Neuron (in vitro differentiated cells): ENCODE data around the gene AATK.
A peak's percentile ranks its signal among the peaks of the same experiment; 100 is the strongest.

Experiments used
- H2AFZ ChIP-seq: one replicate; pipeline ENCODE4 v1.6.1; 2013; ENCODE audit warnings: low read depth, mild to moderate bottlenecking, inconsistent platforms, low read length, moderate library complexity
- H3K27me3 ChIP-seq: one replicate; pipeline ENCODE4 v1.6.1; 2013; ENCODE audit warnings: low read length; ENCODE audit not compliant: insufficient read depth
- H3K36me3 ChIP-seq: one replicate; pipeline ENCODE4 v1.6.1; 2013; ENCODE audit warnings: low read length; ENCODE audit not compliant: insufficient read depth
- H3K4me1 ChIP-seq: one replicate; pipeline ENCODE4 v1.6.1; 2013; ENCODE audit warnings: low read length; ENCODE audit not compliant: insufficient read depth
- H3K4me3 ChIP-seq: 2 replicates; pipeline ENCODE4 v1.5.1; 2013; ENCODE audit warnings: mild to moderate bottlenecking, low read length, moderate library complexity
- H3K9me3 ChIP-seq: one replicate; pipeline ENCODE4 v1.6.1; 2013; ENCODE audit warnings: low read length

AATK gene

GRCh38 chr17:81169870-81170309, 3.9 kb upstream of the AATK start:
- Histone ChIP-seq H2AFZ (no peak overlapping the region), H3K4me1 (peaks cover 14% of the 10 kb centered on the region), H3K27me3 (no peaks in the 10 kb centered on the region), H3K9me3 (no peaks in the 10 kb centered on the region), H3K4me3 (no peak overlapping the region), H3K36me3 (no peaks in the 10 kb centered on the region)

GRCh38 chr17:81167638-81168037, 1.6 kb upstream of the AATK start:
- H3K4me1 ChIP-seq, result peaks cover 20% of the 10 kb centered on the region
- no peaks in the 10 kb centered on the region for H3K36me3 ChIP-seq
- H3K4me3 ChIP-seq, result no peak overlapping the region
- H2AFZ ChIP-seq, result no peak overlapping the region
- H3K9me3 ChIP-seq, result no peaks in the 10 kb centered on the region
- no peaks in the 10 kb centered on the region for H3K27me3 ChIP-seq

- Histone ChIP-seq H3K9me3 (no peaks in the 10 kb centered on the region), H3K27me3 (no peaks in the 10 kb centered on the region), H3K4me3 (no peak overlapping the region), H2AFZ (no peak overlapping the region), H3K4me1 (peaks cover 20% of the 10 kb centered on the region), H3K36me3 (no peaks in the 10 kb centered on the region)
Observed at GRCh38 chr17:81167194-81167524, 1.1 kb upstream of the AATK start.

GRCh38 chr17:81165246-81166032, 582 bp downstream of the AATK start, which contains the start of gene PVALEF:
Gene PVALEF (plus strand): TSS chr17:81165507. CDS start chr17:81181227, 15,720 bp downstream.
- Histone ChIP-seq H3K4me3 (peak within 1 kb of the TSS; percentile 50), H3K36me3 (no peaks in the 10 kb centered on the region), H2AFZ (peak within 1 kb of the TSS; percentile 3), H3K4me1 (peaks cover 20% of the 10 kb centered on the region), H3K27me3 (no peaks in the 10 kb centered on the region), H3K9me3 (no peaks in the 10 kb centered on the region)

- Histone ChIP-seq H3K4me3 (peak overlapping the region; percentile 50), H2AFZ (no peak overlapping the region), H3K4me1 (peaks cover 20% of the 10 kb centered on the region), H3K27me3 (no peaks in the 10 kb centered on the region), H3K36me3 (no peaks in the 10 kb centered on the region), H3K9me3 (no peaks in the 10 kb centered on the region)
Observed at GRCh38 chr17:81164371-81165245, 1.4 kb downstream of the AATK start.

- Histone ChIP-seq H2AFZ (no peak overlapping the region), H3K4me3 (no peak overlapping the region), H3K36me3 (no peaks in the 10 kb centered on the region), H3K27me3 (no peaks in the 10 kb centered on the region), H3K4me1 (peaks cover 20% of the 10 kb centered on the region), H3K9me3 (no peaks in the 10 kb centered on the region)
Observed at GRCh38 chr17:81163703-81164370, 2.2 kb downstream of the AATK start.

- peaks cover 20% of the 10 kb centered on the region for H3K4me1 ChIP-seq
- no peak overlapping the region for H3K4me3 ChIP-seq
- H3K36me3 ChIP-seq, result no peaks in the 10 kb centered on the region
- no peaks in the 10 kb centered on the region for H3K27me3 ChIP-seq
- no peak overlapping the region for H2AFZ ChIP-seq
- no peaks in the 10 kb centered on the region for H3K9me3 ChIP-seq
Observed at GRCh38 chr17:81163051-81163695, 2.8 kb downstream of the AATK start.

GRCh38 chr17:81162491-81162890, 3.5 kb downstream of the AATK start:
- H3K36me3 ChIP-seq, result no peaks in the 10 kb centered on the region
- peaks cover 1% of the 10 kb centered on the region for H3K9me3 ChIP-seq
- H2AFZ ChIP-seq, result no peak overlapping the region
- no peaks in the 10 kb centered on the region for H3K27me3 ChIP-seq
- H3K4me3 ChIP-seq, result no peak overlapping the region
- peaks cover 20% of the 10 kb centered on the region for H3K4me1 ChIP-seq

- Histone ChIP-seq H2AFZ (no peak overlapping the region), H3K27me3 (no peaks in the 10 kb centered on the region), H3K4me1 (peaks cover 20% of the 10 kb centered on the region), H3K4me3 (no peak overlapping the region), H3K9me3 (peaks cover 2% of the 10 kb centered on the region), H3K36me3 (no peaks in the 10 kb centered on the region)
Observed at GRCh38 chr17:81161972-81162371, 4.0 kb downstream of the AATK start.

GRCh38 chr17:81161536-81161935, 4.5 kb downstream of the AATK start:
- Histone ChIP-seq H3K9me3 (peaks cover 2% of the 10 kb centered on the region), H3K36me3 (no peaks in the 10 kb centered on the region), H3K4me3 (no peak overlapping the region), H2AFZ (no peak overlapping the region), H3K27me3 (no peaks in the 10 kb centered on the region), H3K4me1 (peaks cover 16% of the 10 kb centered on the region)

- Histone ChIP-seq H2AFZ (no peak overlapping the region), H3K27me3 (no peaks in the 10 kb centered on the region), H3K4me1 (peaks cover 15% of the 10 kb centered on the region), H3K36me3 (no peaks in the 10 kb centered on the region), H3K9me3 (peaks cover 2% of the 10 kb centered on the region), H3K4me3 (no peak overlapping the region)
Observed at GRCh38 chr17:81160747-81161453, 5.1 kb downstream of the AATK start.

- H3K36me3 ChIP-seq, result no peaks in the 10 kb centered on the region
- no peak overlapping the region for H3K4me3 ChIP-seq
- no peak overlapping the region for H2AFZ ChIP-seq
- peaks cover 10% of the 10 kb centered on the region for H3K4me1 ChIP-seq
- H3K27me3 ChIP-seq, result no peaks in the 10 kb centered on the region
- peaks cover 2% of the 10 kb centered on the region for H3K9me3 ChIP-seq
Observed at GRCh38 chr17:81160306-81160705, 5.7 kb downstream of the AATK start.
